ENCODE measurements around the gene VPS35L.

Gene VPS35L

DNA sequence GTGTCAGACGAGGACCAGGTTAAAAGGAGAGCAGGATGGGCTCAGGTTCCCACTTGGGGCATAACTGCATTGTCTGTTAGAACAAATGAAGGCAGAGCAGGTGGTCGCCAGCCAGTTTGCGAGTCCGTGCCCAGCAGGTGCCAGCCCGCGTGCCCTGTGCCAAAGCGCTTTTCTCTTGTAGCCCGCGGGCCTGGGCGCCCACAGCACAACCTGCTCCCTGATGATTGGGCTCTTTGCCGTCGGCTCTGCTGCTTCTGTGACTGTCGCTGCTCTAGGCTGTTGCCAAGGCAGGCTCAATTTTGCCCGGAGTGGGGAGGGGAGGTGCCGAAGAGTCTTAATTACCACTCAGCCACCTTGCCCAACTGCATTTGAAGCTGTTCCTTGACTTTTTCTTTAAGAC, 141.5 kb downstream of the VPS35L start:
- DNase-seq = no peak

DNA sequence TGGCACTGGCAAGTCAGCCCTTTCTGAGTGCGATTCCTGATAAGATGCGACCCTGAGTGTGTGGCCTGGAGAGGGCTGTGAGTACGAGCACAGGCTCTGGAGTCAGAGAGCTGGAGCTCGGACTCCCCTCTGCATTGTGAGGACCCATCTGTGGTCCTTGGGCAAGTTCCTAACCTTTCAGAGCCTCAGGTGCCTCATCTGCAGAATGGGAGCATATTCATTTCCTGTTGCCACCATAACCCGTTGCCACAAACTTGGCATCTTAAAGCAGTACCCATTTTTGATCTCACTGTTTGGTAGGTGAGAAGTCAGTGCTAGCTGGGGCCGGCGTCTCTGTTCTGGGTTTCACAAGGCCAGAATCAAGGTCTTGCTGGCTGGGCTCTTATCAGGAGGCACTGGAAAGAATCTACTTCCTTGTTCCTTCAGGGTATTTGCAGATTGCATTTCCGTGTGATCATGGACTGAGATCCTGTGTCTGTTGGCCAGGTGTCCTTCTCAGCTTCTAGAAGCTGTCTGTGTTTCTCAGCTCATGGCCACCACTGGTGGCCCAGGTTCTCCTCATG, 142.3 kb downstream of the VPS35L start:
- no peak for DNase-seq

DNA sequence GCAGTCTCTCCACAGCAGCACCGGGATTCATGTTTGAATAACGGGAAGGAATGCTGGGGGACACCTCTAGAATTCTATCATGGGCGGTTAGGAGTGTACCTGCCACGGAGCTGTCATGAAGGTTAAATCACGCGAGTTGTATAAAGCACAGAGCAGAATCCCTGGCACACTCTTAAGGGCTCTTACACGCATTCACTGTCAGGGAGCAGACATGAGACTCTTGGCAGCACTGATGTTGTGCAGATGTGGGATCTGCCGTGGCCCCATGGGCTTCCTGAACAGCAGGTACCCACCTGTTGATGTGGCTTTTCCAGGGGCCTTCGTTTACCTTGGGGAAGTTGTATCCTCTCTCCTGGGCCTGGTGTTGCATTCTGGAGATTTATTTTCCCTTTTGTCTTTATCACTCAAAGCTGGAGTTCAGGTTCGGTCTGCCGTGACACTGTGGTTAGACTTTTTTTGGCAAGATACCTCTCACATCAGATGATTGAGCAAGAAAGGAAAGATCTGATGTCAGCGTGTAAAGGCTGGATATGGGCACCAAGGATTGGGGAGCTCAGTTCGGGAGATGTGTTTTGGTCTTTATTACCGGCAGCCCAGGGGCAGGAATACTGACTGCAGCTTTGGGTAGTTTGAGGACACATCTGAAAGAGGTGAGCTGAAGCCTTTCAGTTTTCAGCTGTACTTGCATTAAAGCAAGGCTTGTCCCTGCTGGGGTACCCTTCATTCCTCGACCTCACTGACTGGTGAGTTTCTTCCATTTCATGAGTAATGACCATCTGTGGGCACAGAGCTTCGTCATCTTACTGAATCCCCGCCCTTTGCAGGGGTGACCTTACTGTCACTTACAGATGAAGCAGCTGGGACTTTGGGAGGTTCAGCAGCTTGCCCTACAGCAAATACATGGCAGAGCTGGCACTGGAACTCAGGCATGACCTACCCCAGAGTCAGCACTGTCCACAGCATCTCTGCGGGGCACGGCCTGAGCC, 143.3 kb downstream of the VPS35L start:
- DNase-seq = no peak

DNA sequence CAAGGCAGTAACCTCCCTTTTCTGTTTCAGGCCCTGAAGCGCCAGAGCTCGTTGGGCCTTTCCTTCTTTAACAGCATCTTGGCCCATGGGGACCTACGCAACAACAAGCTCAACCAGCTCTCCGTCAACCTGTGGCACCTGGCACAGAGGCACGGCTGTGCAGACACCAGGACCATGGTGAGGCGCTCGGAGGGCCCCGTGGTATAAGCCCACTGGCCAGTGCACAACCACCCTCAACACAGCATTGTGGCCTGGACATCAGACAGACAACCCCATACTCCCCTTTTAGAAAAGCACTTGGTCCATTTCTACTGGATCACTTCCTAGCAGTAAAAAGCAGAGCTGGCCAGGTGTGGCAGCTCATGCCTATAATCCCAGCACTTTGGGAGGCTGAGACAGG, 144.0 kb downstream of the VPS35L start:
- DNase-seq = no peak

DNA sequence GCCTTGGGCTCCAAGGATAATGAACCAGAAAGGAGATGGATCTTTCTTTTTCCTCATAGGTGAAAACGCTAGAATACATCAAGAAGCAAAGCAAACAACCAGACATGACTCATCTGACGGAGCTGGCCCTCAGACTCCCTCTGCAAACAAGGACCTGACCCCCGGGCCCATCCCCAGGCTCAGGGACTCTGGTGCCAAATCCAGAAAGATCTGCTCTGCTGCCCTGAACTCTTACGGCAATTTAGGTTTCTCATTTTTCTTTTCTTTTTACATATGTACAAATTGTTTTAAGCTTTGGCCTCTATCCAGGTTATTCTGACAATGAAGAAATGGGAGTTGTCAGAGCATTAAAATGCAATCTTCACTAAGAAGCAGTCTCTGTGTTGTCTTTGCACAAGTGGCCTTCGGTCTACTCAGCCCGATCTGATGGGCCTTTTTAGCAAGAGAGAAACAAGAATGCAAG, 144.8 kb downstream of the VPS35L start:
- DNase-seq = no peak

DNA sequence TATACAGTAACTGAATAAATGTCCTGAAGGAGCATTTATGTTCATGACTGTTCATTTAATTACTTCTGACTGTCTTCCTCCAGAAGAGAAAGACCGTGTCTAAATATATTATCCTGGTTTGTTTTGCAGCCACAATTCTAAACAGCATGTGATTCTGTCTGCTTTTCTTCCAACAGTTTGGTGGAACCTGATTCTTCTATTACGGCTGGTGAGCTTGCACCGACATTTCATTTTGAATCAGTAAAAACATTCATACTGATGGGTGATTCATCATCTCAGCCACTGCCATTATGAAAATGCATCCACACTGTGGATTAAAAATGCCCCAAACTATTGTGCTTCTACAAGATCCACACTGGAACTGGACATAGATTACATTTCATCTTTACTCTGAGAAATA, 145.6 kb downstream of the VPS35L start:
- no peak for DNase-seq

DNA sequence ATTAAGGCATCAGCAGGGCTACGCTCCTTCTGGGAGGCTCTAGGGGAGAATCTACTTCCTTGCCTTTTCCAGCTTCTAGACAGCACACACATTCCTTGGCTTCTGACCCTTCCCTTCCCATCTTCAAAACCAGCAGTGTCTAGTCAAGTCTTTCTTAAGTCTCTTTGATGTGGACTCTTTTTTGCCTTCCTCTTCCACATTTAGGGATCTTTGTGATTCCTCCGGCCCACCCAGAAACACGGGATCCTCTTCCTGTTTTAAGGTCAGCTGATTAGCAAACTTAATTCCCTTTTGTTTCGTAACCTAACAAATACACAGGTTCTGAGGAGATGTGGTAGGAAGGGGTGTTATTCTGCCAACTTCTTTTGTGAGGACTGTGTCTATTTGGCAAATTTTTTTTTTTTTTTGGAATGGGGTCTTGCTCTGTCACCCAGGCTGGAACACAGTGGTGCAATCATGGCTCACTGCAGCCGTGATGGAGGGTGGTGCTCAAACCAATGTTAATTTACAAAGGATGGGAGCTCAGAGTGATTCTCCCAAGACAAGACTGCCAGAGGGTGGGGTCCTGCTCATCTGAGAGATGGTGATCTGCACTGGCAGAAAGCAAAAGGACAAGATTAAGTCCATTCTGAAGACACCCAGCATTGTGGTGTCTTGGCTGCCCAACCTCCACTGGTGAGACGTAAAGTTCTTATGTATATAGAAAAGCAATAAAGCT, 147.8 kb downstream of the VPS35L start:
- DNase-seq = no peak

DNA sequence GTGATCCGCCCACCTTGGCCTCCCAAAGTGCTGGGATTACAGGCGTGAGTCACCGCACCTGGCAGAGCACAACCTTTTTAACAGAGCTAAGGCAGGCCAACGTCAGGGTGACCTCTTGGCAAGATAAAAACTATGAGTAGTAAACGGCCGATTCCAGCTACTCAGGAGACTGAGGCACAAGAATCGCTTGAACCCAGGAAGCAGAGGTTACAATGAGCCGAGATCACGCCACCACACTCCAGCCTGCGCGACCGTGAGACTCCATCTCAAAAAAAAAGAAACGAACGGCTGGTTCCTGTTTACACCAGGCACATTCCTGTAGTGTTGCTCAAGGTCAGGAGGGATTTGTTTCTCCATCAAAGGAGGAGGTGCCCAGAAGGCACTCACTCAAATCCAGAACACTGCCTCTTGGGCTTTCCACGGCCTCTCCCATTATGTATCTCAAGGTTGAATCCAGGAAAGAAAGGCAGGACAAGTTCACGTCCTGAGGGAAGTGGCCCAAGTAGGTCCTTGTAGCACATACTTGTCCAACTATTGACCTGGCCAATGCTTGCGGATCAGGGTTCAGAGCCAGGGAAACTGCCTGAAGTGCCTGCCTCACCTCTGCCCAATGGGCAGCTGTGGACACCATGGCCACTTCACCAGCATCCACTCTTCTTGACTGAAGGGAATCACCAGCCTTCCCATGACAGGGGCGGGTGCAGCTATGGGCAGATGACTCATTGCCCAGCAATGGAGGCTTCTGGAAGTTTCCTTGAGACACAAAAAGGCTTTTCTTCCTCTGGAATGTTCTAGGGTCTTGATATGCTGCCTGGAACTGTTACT, 149.0 kb downstream of the VPS35L start:
- DNase-seq = peak; percentile 57

DNA sequence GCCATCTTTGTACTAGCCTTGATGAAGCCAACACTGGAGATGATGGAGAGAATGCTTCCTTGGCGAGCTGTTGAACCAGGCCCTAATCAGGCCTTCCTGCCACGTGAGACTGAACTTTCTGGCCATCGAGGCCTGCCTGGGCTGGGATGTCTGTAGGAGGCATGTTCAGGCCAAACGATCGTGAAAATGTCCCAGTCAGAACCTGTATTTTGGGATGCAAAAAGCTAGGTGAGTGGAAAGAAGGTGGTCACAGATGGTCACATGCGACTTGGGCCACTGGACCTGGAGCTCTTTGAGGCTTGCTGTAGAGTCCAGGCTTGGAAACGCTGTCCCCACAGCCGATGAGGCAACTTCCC, 149.6 kb downstream of the VPS35L start:
- no peak for DNase-seq

DNA sequence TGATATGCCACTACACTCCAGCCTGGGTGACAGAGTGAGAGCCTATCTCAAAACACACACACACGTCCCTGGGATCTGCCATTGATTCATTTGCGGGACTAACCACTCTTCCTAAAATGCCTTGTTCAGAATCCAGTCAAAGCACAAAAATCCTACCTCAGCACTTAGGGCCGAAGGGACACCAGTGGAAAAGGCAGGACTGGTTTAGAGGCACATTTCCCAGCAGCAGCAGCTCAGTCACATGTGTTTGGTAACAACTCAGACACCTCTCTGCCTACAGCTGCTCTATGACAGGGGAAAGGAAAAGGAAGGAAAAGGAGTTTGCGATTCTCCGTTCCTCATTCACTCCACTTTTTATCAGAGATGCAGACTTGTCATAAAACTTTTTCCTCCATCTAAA, 150.3 kb downstream of the VPS35L start:
- no peak for DNase-seq

DNA sequence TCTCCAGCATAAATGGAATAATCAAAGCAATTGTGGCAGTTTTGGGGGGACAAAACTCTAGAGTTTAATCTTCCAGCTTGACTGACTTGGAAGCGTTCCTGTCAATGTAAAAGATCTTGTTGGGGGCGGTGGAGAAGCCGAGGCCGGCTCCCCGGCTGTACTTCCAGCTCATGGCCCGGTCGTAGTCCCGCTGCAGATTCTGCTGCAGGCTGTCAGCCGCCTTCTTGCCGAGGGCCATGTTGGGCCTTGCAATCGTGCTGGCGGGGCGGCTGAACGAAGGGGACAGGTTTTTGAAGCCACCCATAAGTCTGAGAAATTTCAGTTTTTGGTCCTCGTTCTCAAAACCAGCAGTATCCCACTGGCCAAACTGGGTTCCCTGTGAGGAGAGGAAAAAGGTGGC, 151.3 kb downstream of the VPS35L start:
- no peak for DNase-seq

DNA sequence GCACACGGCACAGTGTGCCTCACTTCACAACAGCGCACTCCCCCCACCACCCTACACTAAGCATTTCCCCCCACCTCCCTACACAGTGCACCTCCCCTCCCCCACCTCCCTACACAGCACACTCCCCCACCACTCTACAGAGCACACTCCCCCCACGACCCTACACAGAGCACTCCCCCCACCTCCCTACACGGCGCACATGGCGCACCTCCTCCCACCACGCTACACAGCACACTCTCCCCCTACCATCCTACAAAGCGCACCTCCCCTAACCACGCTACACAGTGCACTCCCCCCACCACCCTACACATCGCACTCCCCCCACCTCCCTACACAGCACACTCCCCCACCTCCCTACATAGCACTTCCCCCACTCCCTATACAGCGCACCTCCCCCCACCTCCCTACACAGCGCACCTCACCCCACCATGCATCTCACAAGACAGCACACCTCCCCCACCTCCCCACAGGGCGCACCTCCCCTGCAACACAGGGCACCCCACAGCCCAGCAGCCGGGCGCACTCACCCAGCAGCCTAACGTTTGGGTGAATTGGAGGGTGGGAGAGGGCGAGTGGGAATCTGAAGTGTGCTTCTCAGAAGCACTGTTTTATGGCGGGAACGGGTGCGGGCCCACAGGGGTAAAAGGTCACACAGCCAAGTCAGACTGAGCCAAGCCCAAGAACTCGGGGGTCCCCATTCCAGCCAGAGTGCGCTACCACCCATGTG, 152.2 kb downstream of the VPS35L start:
- DNase-seq = no peak

DNA sequence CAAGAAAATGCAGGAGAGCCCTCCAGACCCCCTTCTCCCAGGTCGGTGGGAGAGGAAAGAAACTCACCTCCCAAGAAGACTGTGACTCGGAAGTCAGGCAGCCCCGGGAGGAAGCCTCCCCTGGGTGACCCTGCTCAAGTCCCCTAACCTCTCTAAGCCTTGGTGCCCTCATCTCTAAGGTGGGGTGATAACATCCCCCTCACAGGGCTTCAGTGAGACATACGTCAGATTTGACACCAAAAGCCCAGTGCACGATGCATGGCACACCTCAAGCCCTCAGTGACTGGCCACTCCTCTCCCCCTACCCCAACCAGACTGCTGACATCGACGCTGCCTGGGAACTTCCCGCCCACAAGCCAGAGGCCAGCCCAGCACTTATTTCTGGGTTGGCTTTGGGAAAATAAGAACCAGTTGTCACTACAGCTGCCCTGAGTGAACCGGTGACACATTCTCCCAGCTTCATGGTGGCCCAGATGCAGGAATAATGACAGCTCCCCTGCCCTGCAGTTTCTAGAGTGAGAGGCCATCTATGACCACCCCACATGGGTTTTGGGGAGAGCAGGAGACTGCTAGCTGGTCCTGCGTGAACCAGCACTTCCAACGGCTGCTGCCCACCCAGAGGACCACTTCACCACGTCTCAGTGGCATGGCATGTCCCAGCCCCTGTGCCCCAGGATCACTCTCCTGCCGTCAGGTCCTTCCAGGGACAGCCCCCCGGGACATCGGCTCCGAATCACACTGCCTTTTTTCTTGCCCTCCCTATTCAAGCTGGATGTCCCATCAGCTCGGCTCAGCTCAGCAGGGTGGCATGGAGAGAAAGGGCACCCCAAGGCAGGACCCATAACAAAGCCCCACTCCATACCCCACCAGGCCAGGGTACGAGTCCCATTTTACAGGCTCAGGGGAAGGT, 153.0 kb downstream of the VPS35L start:
- DNase-seq = no peak

DNA sequence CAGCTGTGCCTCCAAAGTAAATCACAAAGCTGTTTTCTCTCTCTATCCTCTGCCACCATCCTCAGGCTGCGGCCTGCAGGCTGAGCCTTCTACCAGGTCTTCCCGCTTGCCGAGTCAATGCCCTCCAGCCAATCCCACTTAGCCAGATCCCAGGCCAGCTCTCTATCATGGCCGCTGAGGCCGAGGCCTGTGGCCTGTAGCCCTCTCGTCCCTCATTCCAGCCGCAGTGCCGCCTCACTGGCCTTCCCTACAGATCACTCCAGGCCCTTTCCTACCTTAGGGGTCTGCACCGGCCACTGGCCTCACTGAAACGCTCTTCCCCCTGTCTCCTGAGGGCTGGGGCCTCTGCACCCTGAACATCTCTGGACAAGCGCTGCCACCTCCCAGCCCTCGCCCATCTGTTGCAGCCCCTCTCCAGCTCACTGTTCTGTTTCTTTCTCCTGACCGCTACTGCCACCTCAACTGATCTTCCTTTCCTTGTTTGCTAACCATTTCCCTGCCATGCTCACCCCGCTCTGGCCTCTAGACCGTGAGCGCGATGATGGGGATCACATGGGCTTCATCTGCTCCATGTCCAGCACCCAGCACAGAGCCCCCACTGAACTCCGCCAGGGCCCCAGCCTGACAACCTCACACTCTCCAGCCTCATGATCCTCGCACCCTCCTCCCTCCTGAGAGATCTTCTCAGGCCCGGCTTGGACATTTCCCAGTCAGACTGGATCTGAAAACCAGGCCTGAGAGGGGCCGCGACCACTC, 154.1 kb downstream of the VPS35L start:
- DNase-seq = no peak

DNA sequence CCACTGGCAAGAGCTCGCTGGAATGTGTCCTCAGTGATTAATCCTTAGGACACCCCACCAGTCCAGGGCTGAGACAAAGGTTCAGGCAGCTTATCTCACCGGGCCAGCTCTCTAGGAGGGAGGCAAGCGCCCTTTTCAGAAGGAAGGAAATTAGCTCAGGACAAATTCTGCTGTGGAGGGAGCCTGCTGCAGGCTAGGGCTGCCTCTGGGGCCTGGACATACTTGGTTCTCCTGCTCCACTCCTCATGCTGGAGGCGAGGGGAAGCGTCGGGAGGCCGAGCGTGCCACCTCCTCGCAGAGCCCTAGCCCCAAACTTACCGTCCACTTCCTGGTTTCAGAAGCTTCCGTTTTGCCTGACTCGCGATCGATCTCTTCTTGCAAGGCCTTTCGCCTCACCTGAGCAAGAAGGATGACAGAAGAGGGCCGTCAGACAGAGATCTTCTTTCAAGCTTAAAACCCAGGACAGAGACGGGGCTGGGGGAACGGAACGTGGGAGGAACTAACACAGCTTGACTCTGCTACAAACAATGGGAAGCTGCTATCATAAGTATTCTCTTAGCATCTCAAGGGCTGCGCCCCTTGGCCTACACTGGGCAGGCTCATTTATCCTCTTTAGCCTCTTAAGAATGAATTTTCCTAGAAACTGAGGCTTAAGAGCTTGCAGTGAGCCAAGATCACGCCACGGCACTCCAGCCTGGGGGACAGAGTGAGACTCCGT, 154.8 kb downstream of the VPS35L start:
- no peak for DNase-seq

DNA sequence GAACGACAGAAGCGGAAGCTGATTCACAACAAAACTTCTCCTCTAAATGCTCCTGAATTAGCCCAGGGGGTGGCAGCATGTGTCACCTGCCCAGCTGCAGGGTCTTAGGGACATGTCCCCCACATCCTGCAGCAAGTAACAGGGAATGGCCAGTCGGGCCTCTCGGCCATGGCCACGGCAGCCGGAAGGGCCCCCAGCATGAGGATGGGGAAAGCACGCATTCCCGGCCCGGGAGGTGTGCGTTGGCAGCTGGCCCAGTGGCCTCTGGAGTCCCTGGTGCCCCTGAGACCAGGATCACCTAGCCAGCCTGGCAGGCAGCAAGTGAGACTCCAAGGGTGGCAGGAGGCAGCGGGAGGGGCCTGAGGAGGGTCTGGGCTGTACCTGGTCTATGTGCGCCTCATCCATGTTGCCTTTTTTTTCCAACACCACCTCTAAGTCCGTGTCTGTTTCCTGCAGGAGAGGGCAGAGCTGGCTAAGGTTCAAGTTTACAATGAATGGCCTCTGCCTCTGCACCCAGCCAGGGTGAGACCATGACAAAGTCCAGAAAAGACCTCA, 155.6 kb downstream of the VPS35L start:
- DNase-seq = no peak

DNA sequence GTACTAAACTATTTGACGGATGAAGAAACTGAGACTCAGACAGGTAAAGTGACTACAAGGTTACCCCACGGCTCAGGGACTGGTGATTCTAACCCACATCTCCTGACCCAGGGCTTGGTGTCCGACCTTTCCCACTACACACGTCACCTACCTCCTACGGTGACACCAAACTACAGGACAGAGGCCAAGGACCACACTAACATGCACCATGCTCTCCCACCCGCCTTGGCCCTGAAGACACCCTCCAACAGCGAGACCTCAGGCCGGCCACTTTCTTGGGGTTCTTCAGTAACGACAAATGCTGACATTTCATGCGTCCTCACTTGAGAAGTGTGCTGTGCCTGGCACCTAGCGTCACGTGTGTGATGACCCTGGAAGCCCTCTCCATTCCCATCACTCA, 156.1 kb downstream of the VPS35L start:
- DNase-seq = no peak

DNA sequence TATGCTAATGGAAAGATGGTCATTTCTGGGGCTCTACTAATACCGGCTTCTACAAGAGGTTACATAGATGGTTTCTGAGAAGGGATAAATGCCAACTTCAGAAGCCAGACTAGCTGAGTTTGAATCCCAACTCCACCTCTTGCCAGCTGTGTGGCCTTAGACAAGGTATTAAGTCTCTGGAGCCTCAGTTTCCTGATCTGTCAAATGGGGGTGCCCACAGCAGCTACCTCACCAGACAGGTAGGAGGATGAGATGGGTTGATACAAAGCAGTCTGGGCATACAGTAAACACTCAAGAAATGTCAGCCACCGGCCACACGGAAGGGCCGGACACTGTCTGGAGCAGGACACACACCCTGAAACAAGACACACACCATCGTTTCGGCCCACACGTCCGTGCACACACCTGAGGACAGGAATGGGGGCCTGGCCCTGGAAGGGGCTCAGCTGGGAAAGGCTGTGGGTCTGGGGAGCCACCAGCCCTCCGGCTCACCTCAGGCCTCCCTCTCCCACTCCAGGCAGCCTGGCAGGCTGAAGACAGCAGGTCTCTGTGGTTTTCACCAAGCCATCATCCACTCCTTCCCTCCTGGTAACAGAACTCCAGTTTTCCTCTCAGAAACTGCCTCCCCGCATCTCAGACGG, 157.0 kb downstream of the VPS35L start:
- DNase-seq = no peak
